Smooth muscle cell (in vitro differentiated cells): ENCODE measurements around the gene FAM53B. TPM values are rescaled to one million over a fixed set of nuclear protein-coding genes. Genes with fewer than 3 reads are reported as not detected.

Experiments
- DNase-seq: peaks from one replicate; lab custom pipeline; 2025; ENCODE audit not compliant: unreplicated experiment; lab: John Stamatoyannopoulos, UW
- H2AFZ ChIP-seq: fragments of 200-600 bp; sonication (generic); 2 replicates; pipeline ENCODE4 v1.6.0; 2016; ENCODE audit warnings: antibody characterized with exemption, low read depth, mild to moderate bottlenecking
- H3F3A ChIP-seq: fragments of 200-600 bp; sonication (generic); 2 replicates; pipeline ENCODE4 v1.6.0; 2017; ENCODE audit warnings: antibody characterized with exemption, low read depth
- H3K27ac ChIP-seq: fragments of 200-600 bp; sonication (generic); 2 replicates; pipeline ENCODE4 v1.5.1; 2016; ENCODE audit warnings: low read depth, mild to moderate bottlenecking
- H3K27me3 ChIP-seq: fragments of 200-600 bp; sonication (generic); 2 replicates; pipeline ENCODE4 v1.6.1; 2016; ENCODE audit warnings: low read depth, mild to moderate bottlenecking
- H3K36me3 ChIP-seq: fragments of 200-600 bp; sonication (generic); 2 replicates; pipeline ENCODE4 v1.5.1; 2016; ENCODE audit warnings: low read depth
- H3K4me1 ChIP-seq: fragments of 200-600 bp; sonication (generic); 2 replicates; pipeline ENCODE4 v1.5.1; 2016; ENCODE audit warnings: low read depth
- H3K4me2 ChIP-seq: fragments of 200-600 bp; sonication (generic); 2 replicates; pipeline ENCODE4 v1.6.0; 2016; ENCODE audit warnings: mild to moderate bottlenecking
- H3K4me3 ChIP-seq: fragments of 200-600 bp; sonication (generic); 2 replicates; pipeline ENCODE4 v1.5.1; 2016; ENCODE audit warnings: mild to moderate bottlenecking
- H3K79me2 ChIP-seq: fragments of 200-600 bp; sonication (generic); 2 replicates; pipeline ENCODE4 v1.6.0; 2016; ENCODE audit warnings: low read depth, mild to moderate bottlenecking
- H3K9ac ChIP-seq: fragments of 200-600 bp; sonication (generic); 2 replicates; pipeline ENCODE4 v1.6.0; 2016; ENCODE audit warnings: low read depth
- H3K9me3 ChIP-seq: fragments of 200-600 bp; sonication (generic); replicated peaks from 2 replicates; pipeline ENCODE4 v1.5.1; 2016; ENCODE audit warnings: low read depth
- H4K20me1 ChIP-seq: fragments of 200-600 bp; sonication (generic); 2 replicates; pipeline ENCODE4 v1.6.0; 2016; ENCODE audit warnings: low read depth
- CTCF ChIP-seq: fragments of 200-600 bp; sonication (generic); IDR thresholded peaks from 2 replicates; pipeline ENCODE4 v1.5.1; 2017; ENCODE audit warnings: borderline replicate concordance, mild to moderate bottlenecking, antibody characterized with exemption; ENCODE audit not compliant: insufficient read depth, poor library complexity, severe bottlenecking
- WGBS: methylation state at CpG from one replicate; pipeline ENCODE4 v1.1.7; 2016; ENCODE audit warnings: low lambda C conversion rate; 5-methylcytosine and 5-hydroxymethylcytosine counted together
- polyA plus RNA-seq: library from polyadenylated mRNA; unstranded; fragments of >200 nt; fragmentation: Nextera tagmentation; extraction: Ambion mirVana; gene quantifications from 2 replicates; pipeline ENCODE4 v1.2.1, GENCODE V29; 2016
- total RNA-seq: library from RNA; depleted of rRNA; stranded (reverse); fragments of >200 nt; gene quantifications from 2 replicates; pipeline ENCODE4 v1.2.3, GENCODE V29; 2014

Gene FAM53B
- total and polyA plus RNA-seq, 2 experiments from 2014 or later = 5.5 to 6.2 TPM

DNA sequence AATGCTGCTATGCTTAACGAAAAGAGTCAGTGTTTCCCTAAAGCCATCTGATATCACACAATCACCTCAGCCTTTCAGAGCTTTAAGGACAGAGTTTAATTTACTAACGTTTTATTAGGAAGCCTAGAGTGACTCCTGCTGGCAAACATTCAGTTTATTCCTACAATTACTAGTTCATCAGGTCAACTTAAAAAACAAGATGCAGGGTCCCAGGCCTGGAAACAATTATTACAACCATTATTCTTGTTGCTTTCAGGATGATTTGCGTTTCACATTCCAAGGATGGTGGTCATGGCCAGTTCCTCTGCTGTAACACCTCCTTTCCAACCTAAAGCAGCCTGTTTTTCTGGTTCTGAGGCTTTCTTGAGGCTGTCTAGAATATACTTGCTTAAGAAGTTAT is 1.5 kb upstream of the FAM53B start:
- peak; percentile 42 for TF ChIP-seq CTCF
- WGBS = 24% methylated on average over 3 of the region's 3 CpGs
- H3K9me3 ChIP-seq = no peaks in the 10 kb centered on the region
- H3K4me2 ChIP-seq = no peak overlapping the region
- peaks cover 16% of the 10 kb centered on the region for H3F3A ChIP-seq
- no peaks in the 10 kb centered on the region for H3K27me3 ChIP-seq
- H3K9ac ChIP-seq = no peak overlapping the region
- peaks cover 27% of the 10 kb centered on the region for H4K20me1 ChIP-seq
- H3K27ac ChIP-seq = peak overlapping the region; percentile 85
- H3K79me2 ChIP-seq = no peaks in the 10 kb centered on the region
- peaks cover 5% of the 10 kb centered on the region for H3K36me3 ChIP-seq
- H3K4me3 ChIP-seq = no peak overlapping the region
- H3K4me1 ChIP-seq = peaks cover 28% of the 10 kb centered on the region
- no peak overlapping the region for H2AFZ ChIP-seq
- DNase-seq = no peak

DNA sequence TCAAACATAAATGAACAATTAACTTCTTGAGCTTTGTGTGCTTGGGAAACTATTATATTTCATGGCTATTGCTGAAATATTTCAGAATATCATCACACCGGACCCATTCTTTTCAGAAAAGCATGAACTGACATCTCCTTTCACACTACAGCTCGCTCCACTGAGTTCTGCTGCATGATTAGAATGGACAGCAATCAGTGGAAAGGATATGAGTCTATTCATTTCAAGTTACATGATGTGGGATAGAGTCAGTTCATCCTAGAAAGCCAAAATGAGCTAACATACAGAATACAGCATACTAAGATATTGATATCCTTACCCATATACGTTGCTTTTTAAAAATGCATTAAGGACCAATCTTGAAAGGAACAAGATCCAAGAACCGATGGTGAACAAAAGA is 1.1 kb upstream of the FAM53B start:
- DNase-seq = no peak

GRCh38 chr10:124743191-124744101 is 732 bp downstream of the FAM53B start:
- no peak for DNase-seq
- H4K20me1 ChIP-seq = peaks cover 48% of the 10 kb centered on the region
- no peak overlapping the region for H2AFZ ChIP-seq
- peaks cover 48% of the 10 kb centered on the region for H3K4me1 ChIP-seq
- no peaks in the 10 kb centered on the region for H3K27me3 ChIP-seq
- H3K4me3 ChIP-seq = peak overlapping the region; percentile 82
- H3K27ac ChIP-seq = no peak overlapping the region
- WGBS = 1% methylated on average over 60 of the region's 101 CpGs
- H3K9ac ChIP-seq = peak overlapping the region; percentile 56
- no peaks in the 10 kb centered on the region for H3K9me3 ChIP-seq
- peak overlapping the region; percentile 99 for H3K4me2 ChIP-seq
- TF ChIP-seq CTCF = no peak
- no peaks in the 10 kb centered on the region for H3K79me2 ChIP-seq
- peaks cover 19% of the 10 kb centered on the region for H3F3A ChIP-seq
- peaks cover 5% of the 10 kb centered on the region for H3K36me3 ChIP-seq

More for the DNA sequence above, 1.1 kb upstream of the FAM53B start:
- peaks cover 19% of the 10 kb centered on the region for H3F3A ChIP-seq
- H3K27ac ChIP-seq = peak overlapping the region; percentile 85
- peaks cover 32% of the 10 kb centered on the region for H3K4me1 ChIP-seq
- peak overlapping the region; percentile 65 for H3K9ac ChIP-seq
- H3K4me2 ChIP-seq = peak overlapping the region; percentile 87
- H3K4me3 ChIP-seq = peak overlapping the region; percentile 64
- H2AFZ ChIP-seq = no peak overlapping the region
- no peaks in the 10 kb centered on the region for H3K9me3 ChIP-seq
- no peaks in the 10 kb centered on the region for H3K27me3 ChIP-seq
- peaks cover 5% of the 10 kb centered on the region for H3K36me3 ChIP-seq
- no peak for TF ChIP-seq CTCF
- H3K79me2 ChIP-seq = no peaks in the 10 kb centered on the region
- WGBS = 85% methylated on average over 4 of the region's 4 CpGs
- peaks cover 32% of the 10 kb centered on the region for H4K20me1 ChIP-seq
